HS-5 (cell line): ENCODE data around the gene RANBP3.
"Not testable (repeated sequence)": the region's sequence is repeated elsewhere in the genome, so short reads cannot be mapped to it uniquely, and the experiment has no call there.

Experiments
- DNase-seq: peaks from one replicate; pipeline ENCODE4 v3.0.0-alpha.2; 2012; ENCODE audit warnings: low read depth

RANBP3 gene

GRCh38 chr19:5987077-5987818, 9.3 kb upstream of the RANBP3 start:
- DNase-seq = peak; percentile 44

- not testable (repeated sequence) for DNase-seq
These were observed 7.9 kb upstream of the RANBP3 start for GRCh38 chr19:5985837-5986236.

- DNase-seq = no peak
These were observed 7.3 kb upstream of the RANBP3 start for GRCh38 chr19:5985098-5985783.

- no peak for DNase-seq
These were observed 6.7 kb upstream of the RANBP3 start for GRCh38 chr19:5984600-5984999.

GRCh38 chr19:5983367-5983955, 5.5 kb upstream of the RANBP3 start:
- DNase-seq = no peak

GRCh38 chr19:5978606-5979552, 939 bp upstream of the RANBP3 start:
- no peak for DNase-seq

GRCh38 chr19:5977222-5977784, 637 bp downstream of the RANBP3 start:
- DNase-seq = no peak

- DNase-seq = no peak
These were observed 1.2 kb downstream of the RANBP3 start for GRCh38 chr19:5976768-5977167.

GRCh38 chr19:5975388-5975728, 2.6 kb downstream of the RANBP3 start:
- no peak for DNase-seq

- DNase-seq = no peak
These were observed 3.1 kb downstream of the RANBP3 start for GRCh38 chr19:5974721-5975387.

- no peak for DNase-seq
These were observed 3.9 kb downstream of the RANBP3 start for GRCh38 chr19:5973867-5974635.

- DNase-seq = no peak
These were observed 4.6 kb downstream of the RANBP3 start for GRCh38 chr19:5973376-5973775.

- DNase-seq = no peak
These were observed 5.6 kb downstream of the RANBP3 start for GRCh38 chr19:5972355-5972731.

GRCh38 chr19:5971714-5972354, 6.1 kb downstream of the RANBP3 start:
- no peak for DNase-seq

- DNase-seq = no peak
These were observed 8.5 kb downstream of the RANBP3 start for GRCh38 chr19:5969476-5969875.

- no peak for DNase-seq
These were observed 9.2 kb downstream of the RANBP3 start for GRCh38 chr19:5968431-5969373.

- no peak for DNase-seq
These were observed 9.9 kb downstream of the RANBP3 start for GRCh38 chr19:5967994-5968430.

GRCh38 chr19:5967571-5967970, 10.4 kb downstream of the RANBP3 start:
- no peak for DNase-seq

- DNase-seq = no peak
These were observed 11.0 kb downstream of the RANBP3 start for GRCh38 chr19:5966941-5967340.
